Measurements from ENCODE around the gene GDPD1.

- no peak for TF ChIP-seq CTCF (conservative IDR thresholded peaks at IDR 0.05)
- no peak for TF ChIP-seq EZH2 (IDR thresholded peaks at IDR 0.05; ENCODE audit: low read depth)
Measured at GRCh38 chr17:59304811-59305210, 84.5 kb downstream of the GDPD1 start.
